Spleen (tissue), 11 donors: ENCODE measurements around the gene TMED5. TPM values are rescaled to one million over a fixed set of nuclear protein-coding genes. Genes with fewer than 3 reads are reported as not detected.

Experiments
- DNase-seq: peaks from one replicate; pipeline ENCODE4 v3.0.0-alpha.2; 2020
- H3K27ac ChIP-seq, 8 donors: fragments of 200-600 bp; sonication (generic) in 7 of 8; 1 replicate in 4 of 8; 2 replicates in 4 of 8; pipeline versions ENCODE4 v1.5.0 to v1.8.0; 2016 to 2021; ENCODE audit warnings: inconsistent platforms in 4 of 8, mild to moderate bottlenecking in 4 of 8, moderate library complexity in 1 of 8
- H3K27me3 ChIP-seq, 7 donors: fragments of 200-600 bp; sonication (generic) in 6 of 7; replicated peaks in 1 of 7; 1 replicate in 4 of 7; 2 replicates in 3 of 7; pipeline versions ENCODE4 v1.5.0 to v1.8.0; 2016 to 2021; ENCODE audit warnings: inconsistent platforms in 3 of 7, mild to moderate bottlenecking in 1 of 7
- H3K36me3 ChIP-seq, 6 donors: fragments of 200-600 bp; sonication (generic) in 5 of 6; 1 replicate in 4 of 6; 2 replicates in 2 of 6; pipeline versions ENCODE4 v1.5.0 to v1.8.0; 2016 to 2021; ENCODE audit warnings: inconsistent platforms in 2 of 6
- H3K4me1 ChIP-seq, 6 donors: fragments of 200-600 bp; sonication (generic) in 5 of 6; 1 replicate in 3 of 6; 2 replicates in 3 of 6; pipeline versions ENCODE4 v1.5.0 to v1.8.0; 2016 to 2021; ENCODE audit warnings: inconsistent platforms in 3 of 6
- H3K4me3 ChIP-seq, 8 donors: fragments of 200-600 bp; sonication (generic) in 7 of 8; 1 replicate in 4 of 8; 2 replicates in 4 of 8; pipeline versions ENCODE4 v1.5.0 to v1.8.0; 2016 to 2021; ENCODE audit warnings: inconsistent platforms in 4 of 8, mild to moderate bottlenecking in 4 of 8, moderate library complexity in 2 of 8
- H3K9me3 ChIP-seq, 8 donors: fragments of 200-600 bp; sonication (generic) in 7 of 8; 1 replicate in 4 of 8; 2 replicates in 4 of 8; pipeline versions ENCODE4 v1.5.0 to v1.8.0; 2016 to 2021; ENCODE audit warnings: inconsistent platforms in 4 of 8
- CTCF ChIP-seq, 11 experiments: fragments of 200-600 bp in 7 of 11; fragments of 450-650 bp in 4 of 11; sonication (generic) in 4 of 11; IDR thresholded peaks in 8 of 11; conservative IDR thresholded peaks in 3 of 11; 1 replicate in 7 of 11; 2 replicates in 4 of 11; pipeline versions ENCODE4 v1.4.0 to v1.8.0; 2016 to 2021; ENCODE audit warnings: antibody characterized with exemption in 11 of 11, inconsistent platforms in 4 of 11, mild to moderate bottlenecking in 1 of 11
- POLR2A ChIP-seq, 3 donors: fragments of 450-650 bp; IDR thresholded peaks; one replicate each; pipeline ENCODE4 v1.5.1; 2017; ENCODE audit warnings: antibody characterized with exemption in 3 of 3, mild to moderate bottlenecking in 1 of 3
- POLR2AphosphoS5 ChIP-seq, 3 donors: sonication (generic); formaldehyde crosslinking; IDR thresholded peaks; one replicate each; pipeline ENCODE4 v1.5.1; 2017; ENCODE audit warnings: antibody characterized with exemption in 3 of 3
- WGBS, 5 donors: extraction: QIAGEN DNeasy Blood & Tissue Kit in 3 of 5; methylation state at CpG; one replicate each; pipeline versions ENCODE4 v1.1.5 to v1.1.7; 2013 to 2018; 5-methylcytosine and 5-hydroxymethylcytosine counted together
- intact Hi-C: fragments of 100-400 bp; cut with DNase I; formaldehyde crosslinking; loops from one replicate; pipeline ENCODE4 v1.15.0; 2023; ENCODE audit warnings: low total_unique reads
- polyA plus RNA-seq, 3 donors: library from polyadenylated mRNA; stranded (reverse); fragments of 200-250 nt; gene quantifications; one replicate each; pipeline ENCODE4 v1.2.1, GENCODE V29; 2013
- total RNA-seq, 7 donors: library from RNA; depleted of rRNA in 3 of 7; stranded (reverse); fragments of >200 nt in 3 of 7; fragmentation: NEBNext Ultra II Directional in 4 of 7; extraction: Animal tissue kit (Norgen Biotek cat#: 25700) in 4 of 7; gene quantifications; one replicate each; pipeline versions ENCODE4 v1.1.0 to v1.2.1, GENCODE V29; 2016 to 2021
- donor health status: healthy with polysubstance abuse.
- donor health status: DM: no; HTN: no; CAD: no; lungs with moderate emphysema.
- donor health status: DM: no; HTN: no; CAD: no.
- donor health status: Bipolar disorder and iron deficiency.
- donor health status: healthy.
- donor health status: DM: no; HTN: no; CAD: no.
- donor health status: DM: yes; HTN: yes; CAD: no.

Gene TMED5
- total and polyA plus RNA-seq, 10 donors: 11.1 to 102 (median 53.9) TPM

- WGBS, 5 donors: 80 to 92% (median 87%) methylated on average over 2 of the region's 2 CpGs
- no peak overlapping the region for H3K4me3 ChIP-seq
- H3K4me1 ChIP-seq: peaks cover 0 to 9% (median 3%) of the 10 kb centered on the region in 6 donors
- TF ChIP-seq POLR2A (IDR thresholded peaks at IDR 0.05): no peak
- no peak for TF ChIP-seq CTCF (IDR thresholded peaks at IDR 0.05 in 8 of 11, conservative IDR thresholded peaks at IDR 0.05 in 3 of 11)
- TF ChIP-seq POLR2AphosphoS5 (IDR thresholded peaks at IDR 0.05): no peak
- no peak for DNase-seq
- H3K27ac ChIP-seq: no peak overlapping the region
- peaks cover 0 to 100% (median 51%) of the 10 kb centered on the region in 6 donors for H3K36me3 ChIP-seq
- no peaks in the 10 kb centered on the region for H3K9me3 ChIP-seq
- intact Hi-C loops: no loop called here
- H3K27me3 ChIP-seq: no peaks in the 10 kb centered on the region
These were observed 27.4 kb downstream of the TMED5 start for GRCh38 chr1:93152835-93153234.

DNA sequence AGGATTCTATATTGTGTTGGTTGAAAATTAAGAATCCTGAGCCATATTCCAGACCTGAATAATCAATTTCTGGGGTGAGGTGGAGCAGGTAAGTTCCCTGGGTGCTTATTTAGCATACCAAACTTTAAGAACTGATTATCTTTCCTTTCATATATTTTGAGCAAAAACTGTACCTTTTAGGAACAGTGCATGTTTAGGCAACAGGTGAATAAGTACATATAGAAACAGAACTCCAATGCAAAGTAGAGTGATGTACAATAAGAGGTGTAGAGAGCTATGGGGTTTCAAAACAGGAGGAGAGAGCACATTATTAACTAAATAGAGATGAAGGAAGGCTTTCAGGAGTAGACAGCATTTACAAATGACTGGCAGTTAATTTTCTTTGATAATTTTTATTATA is 28.7 kb downstream of the TMED5 start:
- Histone ChIP-seq H3K4me3 (no peak overlapping the region), H3K27me3 (no peaks in the 10 kb centered on the region), H3K4me1 (peaks cover 0 to 10% (median 4%) of the 10 kb centered on the region in 6 donors), H3K9me3 (no peaks in the 10 kb centered on the region), H3K36me3 (peaks cover 0 to 93% (median 39%) of the 10 kb centered on the region in 6 donors), H3K27ac (no peak overlapping the region)
- TF ChIP-seq POLR2A (IDR thresholded peaks at IDR 0.05) (no peak), CTCF (IDR thresholded peaks at IDR 0.05 in 8 of 11, conservative IDR thresholded peaks at IDR 0.05 in 3 of 11) (no peak), POLR2AphosphoS5 (IDR thresholded peaks at IDR 0.05) (no peak)
- intact Hi-C loops: no loop called here
- DNase-seq: no peak

DNA sequence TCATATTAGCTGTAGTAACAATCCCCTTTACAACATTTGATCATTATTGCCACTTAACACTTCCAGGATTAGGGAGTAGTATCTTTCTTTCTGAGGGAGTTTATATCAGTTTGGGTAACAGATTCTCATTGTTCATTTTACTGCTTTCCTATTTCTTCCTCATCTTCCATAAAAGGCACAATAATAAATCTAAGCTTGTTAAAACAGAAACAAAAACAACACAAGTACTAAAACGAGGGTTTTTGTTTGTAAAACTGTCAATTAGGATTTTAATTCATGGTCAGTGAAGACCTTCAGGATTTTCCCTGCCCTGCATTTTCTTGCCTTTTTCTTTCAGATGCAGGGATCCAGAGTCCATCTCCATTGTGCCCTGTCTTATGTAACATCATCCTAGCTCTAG is 29.5 kb downstream of the TMED5 start:
- Histone ChIP-seq H3K4me3 (no peak overlapping the region), H3K36me3 (peaks cover 0 to 85% (median 36%) of the 10 kb centered on the region in 6 donors), H3K4me1 (peaks cover 0 to 8% (median 3%) of the 10 kb centered on the region in 6 donors), H3K27ac (no peak overlapping the region), H3K9me3 (no peaks in the 10 kb centered on the region), H3K27me3 (no peaks in the 10 kb centered on the region)
- DNase-seq: no peak
- 31 to 77% (median 47%) methylated on average over 1 of the region's 1 CpG for WGBS, 5 donors
- no peak for TF ChIP-seq CTCF (IDR thresholded peaks at IDR 0.05 in 8 of 11, conservative IDR thresholded peaks at IDR 0.05 in 3 of 11)
- TF ChIP-seq POLR2AphosphoS5 (IDR thresholded peaks at IDR 0.05): no peak
- TF ChIP-seq POLR2A (IDR thresholded peaks at IDR 0.05): no peak
- intact Hi-C loops: no loop called here

DNA sequence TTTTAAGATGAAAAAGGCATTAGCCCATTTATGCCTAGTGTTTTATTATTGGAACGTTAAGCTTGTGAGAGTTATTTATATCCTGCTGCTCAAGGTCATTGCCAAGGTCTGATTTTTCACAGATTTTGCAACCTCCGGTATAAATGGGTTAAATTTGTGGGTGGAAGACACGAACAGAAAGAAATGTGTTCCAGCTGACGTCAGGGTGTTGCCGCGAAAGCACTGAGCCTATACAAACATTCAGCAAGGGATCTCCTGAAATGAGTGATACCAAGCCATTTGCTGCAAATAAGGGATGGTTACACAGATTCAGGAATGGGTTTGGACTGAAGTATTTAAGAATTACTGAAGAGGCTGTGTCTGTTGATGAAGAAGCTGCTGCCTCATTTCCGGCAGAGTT is 32.2 kb downstream of the TMED5 start:
- WGBS, 5 donors: 49 to 73% (median 61%) methylated on average over 7 of the region's 7 CpGs
- H3K4me3 ChIP-seq: no peak overlapping the region

More for the DNA sequence above, 32.2 kb downstream of the TMED5 start:
- peaks cover 0 to 5% (median 0%) of the 10 kb centered on the region in 6 donors for H3K4me1 ChIP-seq
- peak overlapping the region in 1 of 8 donors; percentile 9 for H3K27ac ChIP-seq
- no peak for DNase-seq
- H3K27me3 ChIP-seq: no peaks in the 10 kb centered on the region
- intact Hi-C loops: no loop called here
- TF ChIP-seq CTCF (IDR thresholded peaks at IDR 0.05 in 8 of 11, conservative IDR thresholded peaks at IDR 0.05 in 3 of 11) (no peak), POLR2AphosphoS5 (IDR thresholded peaks at IDR 0.05) (peak in 1 of 3 donors; percentile 36)
- H3K36me3 ChIP-seq: peaks cover 0 to 58% (median 24%) of the 10 kb centered on the region in 6 donors
- no peaks in the 10 kb centered on the region for H3K9me3 ChIP-seq
